SJSA1 (cell line): Measurements from ENCODE around the gene VPS13D. TPM values are rescaled to one million over a fixed set of nuclear protein-coding genes. Genes with fewer than 3 reads are reported as not detected.

Experiments
- total RNA-seq: library from RNA; depleted of rRNA; stranded (reverse); fragments of >200 nt; shearing (Covaris generic); gene quantifications from 2 replicates; pipeline ENCODE4 v1.2.3, GENCODE V29; 2014; rRNA removed

VPS13D gene
- total RNA-seq, 1 experiment from 2014 or later = 12.9 TPM

Other genes with a start within 250 kb of the VPS13D start
- 53.6 and 54.8 TPM in 2 replicates for gene MFN2, start 249.6 kb upstream of the VPS13D start, total RNA-seq
- 34.5 and 43.1 TPM in 2 replicates for gene MIIP, start 210.5 kb upstream of the VPS13D start, total RNA-seq
- not detected in 2 replicates for gene TNFRSF8, start 166.7 kb upstream of the VPS13D start, total RNA-seq
- gene TNFRSF1B, start 63.0 kb upstream of the VPS13D start, total RNA-seq = 0.13 and 1.4 TPM in 2 replicates